Stomach (tissue), 4 donors: ENCODE results near the gene COL9A2.

Experiments used
- EP300 ChIP-seq: sonication (generic); formaldehyde crosslinking; IDR thresholded peaks from one replicate; pipeline ENCODE4 v1.6.1; 2017; ENCODE audit warnings: antibody characterized with exemption
- POLR2A ChIP-seq, 4 donors: fragments of 450-650 bp; IDR thresholded peaks; one replicate each; pipeline ENCODE4 v1.6.1; 2016; ENCODE audit warnings: antibody characterized with exemption in 4 of 4, control low read depth in 2 of 4, mild to moderate bottlenecking in 1 of 4, moderate library complexity in 1 of 4
- TF ChIP-seq, protein P1 (sequence below), 7 experiments: fragments of 450-650 bp in 4 of 7; fragments of 200-600 bp in 3 of 7; sonication (generic) in 3 of 7; IDR thresholded peaks; one replicate each; pipeline ENCODE4 v1.5.1; 2016 to 2019; ENCODE audit warnings: antibody characterized with exemption in 7 of 7, control low read depth in 2 of 7, mild to moderate bottlenecking in 1 of 7

- TF ChIP-seq EP300 (no peak), POLR2A (IDR thresholded peaks at IDR 0.05) (no peak)
- TF ChIP-seq, protein P1, sequence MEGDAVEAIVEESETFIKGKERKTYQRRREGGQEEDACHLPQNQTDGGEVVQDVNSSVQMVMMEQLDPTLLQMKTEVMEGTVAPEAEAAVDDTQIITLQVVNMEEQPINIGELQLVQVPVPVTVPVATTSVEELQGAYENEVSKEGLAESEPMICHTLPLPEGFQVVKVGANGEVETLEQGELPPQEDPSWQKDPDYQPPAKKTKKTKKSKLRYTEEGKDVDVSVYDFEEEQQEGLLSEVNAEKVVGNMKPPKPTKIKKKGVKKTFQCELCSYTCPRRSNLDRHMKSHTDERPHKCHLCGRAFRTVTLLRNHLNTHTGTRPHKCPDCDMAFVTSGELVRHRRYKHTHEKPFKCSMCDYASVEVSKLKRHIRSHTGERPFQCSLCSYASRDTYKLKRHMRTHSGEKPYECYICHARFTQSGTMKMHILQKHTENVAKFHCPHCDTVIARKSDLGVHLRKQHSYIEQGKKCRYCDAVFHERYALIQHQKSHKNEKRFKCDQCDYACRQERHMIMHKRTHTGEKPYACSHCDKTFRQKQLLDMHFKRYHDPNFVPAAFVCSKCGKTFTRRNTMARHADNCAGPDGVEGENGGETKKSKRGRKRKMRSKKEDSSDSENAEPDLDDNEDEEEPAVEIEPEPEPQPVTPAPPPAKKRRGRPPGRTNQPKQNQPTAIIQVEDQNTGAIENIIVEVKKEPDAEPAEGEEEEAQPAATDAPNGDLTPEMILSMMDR (IDR thresholded peaks at IDR 0.05): no peak
These were observed 59.8 kb downstream of the COL9A2 start for GRCh38 chr1:40257313-40257687.
